Neuronal stem cell (in vitro differentiated cells): Measurements from ENCODE around the gene PLK2. TPM values are rescaled to one million over a fixed set of nuclear protein-coding genes. Genes with fewer than 3 reads are reported as not detected.

Experiments used
- DNase-seq: peaks from one replicate; pipeline ENCODE4 v3.0.0-alpha.2; 2013; ENCODE audit warnings: low spot score
- H2AFZ ChIP-seq: one replicate; pipeline ENCODE4 v1.6.1; 2013; ENCODE audit warnings: mild to moderate bottlenecking, low read length, inconsistent platforms
- H2AK5ac ChIP-seq: 2 replicates; pipeline ENCODE4 v1.6.1; 2013; ENCODE audit warnings: low read depth, mild to moderate bottlenecking, inconsistent platforms, low read length, moderate library complexity, mixed read lengths
- H2BK120ac ChIP-seq: 2 replicates; pipeline ENCODE4 v1.6.1; 2013; ENCODE audit warnings: low read depth, mild to moderate bottlenecking, inconsistent platforms, low read length, moderate library complexity, mixed read lengths
- H2BK12ac ChIP-seq: one replicate; pipeline ENCODE4 v1.6.1; 2013; ENCODE audit warnings: low read length, inconsistent platforms
- H2BK15ac ChIP-seq: 2 replicates; pipeline ENCODE4 v1.6.1; 2013; ENCODE audit warnings: mild to moderate bottlenecking, low read length, inconsistent platforms, mixed read lengths
- H2BK5ac ChIP-seq: one replicate; pipeline ENCODE4 v1.6.1; 2013; ENCODE audit warnings: inconsistent platforms, mild to moderate bottlenecking, low read length, moderate library complexity
- H3K14ac ChIP-seq: one replicate; pipeline ENCODE4 v1.6.1; 2013; ENCODE audit warnings: low read length, inconsistent platforms
- H3K18ac ChIP-seq: 2 replicates; pipeline ENCODE4 v1.6.1; 2013; ENCODE audit warnings: low read length, inconsistent platforms
- H3K23ac ChIP-seq: 2 replicates; pipeline ENCODE4 v1.6.1; 2013; ENCODE audit warnings: low read depth, mild to moderate bottlenecking, mixed read lengths, low read length, inconsistent platforms; ENCODE audit not compliant: poor library complexity
- H3K27ac ChIP-seq: replicated peaks from 3 replicates; pipeline ENCODE4 v1.5.1; 2013; ENCODE audit warnings: low read length, inconsistent platforms
- H3K27me3 ChIP-seq, 3 experiments: 2 replicates each; pipeline ENCODE4 v1.6.1; 2013; ENCODE audit warnings: low read length in 3 of 3, mild to moderate bottlenecking in 2 of 3, inconsistent platforms in 1 of 3, low read depth in 1 of 3, mixed read lengths in 1 of 3, moderate library complexity in 1 of 3; ENCODE audit not compliant: control insufficient read depth in 3 of 3, insufficient read depth in 3 of 3
- H3K36me3 ChIP-seq, 2 donors: replicated peaks in 1 of 2; 2 replicates each; pipeline ENCODE4 v1.6.1; 2013; ENCODE audit warnings: low read length in 2 of 2; ENCODE audit not compliant: control insufficient read depth in 2 of 2, insufficient read depth in 2 of 2
- H3K4ac ChIP-seq: 2 replicates; pipeline ENCODE4 v1.6.1; 2013; ENCODE audit warnings: inconsistent platforms, mild to moderate bottlenecking, low read length, moderate library complexity
- H3K4me1 ChIP-seq, 2 donors: 1 replicate in 1 of 2; 2 replicates in 1 of 2; pipeline ENCODE4 v1.6.1; 2013; ENCODE audit warnings: low read length in 2 of 2, low read depth in 1 of 2; ENCODE audit not compliant: control insufficient read depth in 2 of 2, insufficient read depth in 1 of 2
- H3K4me2 ChIP-seq: one replicate; pipeline ENCODE4 v1.6.1; 2013; ENCODE audit warnings: mild to moderate bottlenecking, low read length, inconsistent platforms; ENCODE audit not compliant: insufficient read depth, poor library complexity, severe bottlenecking
- H3K4me3 ChIP-seq, 2 donors: 2 replicates each; pipeline ENCODE4 v1.5.1; 2013; ENCODE audit warnings: low read length in 2 of 2, mild to moderate bottlenecking in 2 of 2, inconsistent platforms in 1 of 2, moderate library complexity in 1 of 2
- H3K79me1 ChIP-seq: one replicate; pipeline ENCODE4 v1.6.1; 2013; ENCODE audit warnings: low read depth, mild to moderate bottlenecking, inconsistent platforms, low read length, moderate library complexity
- H3K9ac ChIP-seq: one replicate; pipeline ENCODE4 v1.6.1; 2013; ENCODE audit warnings: mild to moderate bottlenecking, low read depth, low read length, inconsistent platforms; ENCODE audit not compliant: poor library complexity
- H3K9me3 ChIP-seq, 2 donors: replicated peaks in 1 of 2; 2 replicates each; pipeline versions ENCODE3 to v1.6.1; 2013; ENCODE audit warnings: low read length in 2 of 2, mild to moderate bottlenecking in 2 of 2, inconsistent platforms in 1 of 2, low read depth in 1 of 2, mixed read lengths in 1 of 2, moderate library complexity in 1 of 2; ENCODE audit not compliant: control insufficient read depth in 2 of 2, insufficient read depth in 1 of 2
- H4K8ac ChIP-seq: one replicate; pipeline ENCODE4 v1.6.1; 2013; ENCODE audit warnings: low read depth, mild to moderate bottlenecking, inconsistent platforms, low read length, moderate library complexity
- H4K91ac ChIP-seq: one replicate; pipeline ENCODE4 v1.6.1; 2013; ENCODE audit warnings: low read length, low read depth, mild to moderate bottlenecking, inconsistent platforms; ENCODE audit not compliant: poor library complexity
- WGBS, 2 donors: extraction: QIAGEN DNeasy Blood & Tissue Kit; methylation state at CpG; one replicate each; pipeline ENCODE4 v1.1.7; 2013; ENCODE audit warnings: missing lambda C conversion rate in 2 of 2, mixed read lengths in 1 of 2; ENCODE audit not compliant: insufficient read length in 2 of 2, insufficient replicate concordance in 1 of 2; ENCODE audit errors: extremely low coverage in 2 of 2; 5-methylcytosine and 5-hydroxymethylcytosine counted together
- polyA plus RNA-seq, 2 experiments: library from polyadenylated mRNA; stranded (reverse); fragments of 200-250 nt; gene quantifications; one replicate each; pipeline ENCODE4 v1.2.3, GENCODE V29; 2013

Gene PLK2
- polyA plus RNA-seq (2013, experiment 1 of 2): 35.2 TPM
- polyA plus RNA-seq (2013, experiment 2 of 2): 35.0 TPM

- peak within 1 kb of the TSS; percentile 17 for H4K8ac ChIP-seq
- H3K27me3 ChIP-seq: no peaks in the 10 kb centered on the region
- H3K36me3 ChIP-seq: peaks cover 7 to 36% of the 10 kb centered on the region in 2 donors
- H3K18ac ChIP-seq: peak within 1 kb of the TSS; percentile 99
- no peak within 1 kb of the TSS for H2BK120ac ChIP-seq
- peak within 1 kb of the TSS; percentile 66 for H3K27ac ChIP-seq
- peak within 1 kb of the TSS; percentile 98 for H3K23ac ChIP-seq
- peak within 1 kb of the TSS; percentile 51 for H2BK12ac ChIP-seq
- peak; percentile 89 for DNase-seq
- WGBS, 2 donors: no CpG with 5 or more reads among the region's 89 CpGs
- H3K4me1 ChIP-seq: peaks cover 2 to 23% of the 10 kb centered on the region in 2 donors
- H3K4ac ChIP-seq: no peak within 1 kb of the TSS
- peak within 1 kb of the TSS; percentile 84 for H3K14ac ChIP-seq
- no peak within 1 kb of the TSS for H4K91ac ChIP-seq
- H3K9me3 ChIP-seq: no peaks in the 10 kb centered on the region
- H3K4me3 ChIP-seq: peak within 1 kb of the TSS; percentile 90 to 96
- H2AK5ac ChIP-seq: no peak within 1 kb of the TSS
- H2AFZ ChIP-seq: peak within 1 kb of the TSS; percentile 97
- H3K9ac ChIP-seq: peak within 1 kb of the TSS; percentile 96
- peak within 1 kb of the TSS; percentile 90 for H2BK5ac ChIP-seq
- peaks cover 4% of the 10 kb centered on the region for H3K79me1 ChIP-seq
- H2BK15ac ChIP-seq: peak within 1 kb of the TSS; percentile 49
- peak within 1 kb of the TSS; percentile 90 for H3K4me2 ChIP-seq
Measured at GRCh38 chr5:58460002-58460731, at the start of gene PLK2. PLK2 (minus strand) TSS chr5:58460086; CDS start chr5:58459959, 127 bp downstream.

GRCh38 chr5:58507715-58508114 is 47.8 kb upstream of the PLK2 start:
- no peak overlapping the region for H2AFZ ChIP-seq
- H3K79me1 ChIP-seq: no peaks in the 10 kb centered on the region
- WGBS, 2 donors: no CpG with 5 or more reads among the region's 4 CpGs
- H3K4me3 ChIP-seq: no peak overlapping the region
- no peak overlapping the region for H3K9ac ChIP-seq
- no peaks in the 10 kb centered on the region for H3K9me3 ChIP-seq
- no peak overlapping the region for H3K27ac ChIP-seq
- H3K36me3 ChIP-seq: no peaks in the 10 kb centered on the region
- no peak overlapping the region for H2BK5ac ChIP-seq
- DNase-seq: no peak
- peaks cover 0 to 3% of the 10 kb centered on the region in 2 donors for H3K4me1 ChIP-seq
- H2BK12ac ChIP-seq: no peak overlapping the region
- H4K91ac ChIP-seq: no peak overlapping the region
- no peaks in the 10 kb centered on the region for H3K27me3 ChIP-seq
- H2BK15ac ChIP-seq: no peak overlapping the region
- H2BK120ac ChIP-seq: no peak overlapping the region
- H4K8ac ChIP-seq: no peak overlapping the region
- H2AK5ac ChIP-seq: no peak overlapping the region
- H3K4me2 ChIP-seq: no peak overlapping the region
- H3K14ac ChIP-seq: no peak overlapping the region
- no peak overlapping the region for H3K23ac ChIP-seq
- no peak overlapping the region for H3K18ac ChIP-seq
- no peak overlapping the region for H3K4ac ChIP-seq

- Histone ChIP-seq H3K18ac (no peak overlapping the region), H2AFZ (no peak overlapping the region), H2BK15ac (no peak overlapping the region), H2BK12ac (no peak overlapping the region), H3K4me3 (no peak overlapping the region), H3K14ac (no peak overlapping the region), H3K4me2 (no peak overlapping the region), H2BK5ac (no peak overlapping the region), H3K9ac (no peak overlapping the region), H3K23ac (no peak overlapping the region), H3K4me1 (peaks cover 0 to 3% of the 10 kb centered on the region in 2 donors), H4K8ac (no peak overlapping the region), H3K36me3 (no peaks in the 10 kb centered on the region), H3K27ac (no peak overlapping the region), H3K27me3 (no peaks in the 10 kb centered on the region), H2AK5ac (no peak overlapping the region), H3K9me3 (no peaks in the 10 kb centered on the region), H4K91ac (no peak overlapping the region), H3K79me1 (no peaks in the 10 kb centered on the region), H2BK120ac (no peak overlapping the region), H3K4ac (no peak overlapping the region)
- no CpG with 5 or more reads among the region's 2 CpGs for WGBS, 2 donors
- DNase-seq: no peak
Measured at GRCh38 chr5:58505971-58506640, 46.2 kb upstream of the PLK2 start.

GRCh38 chr5:58505502-58505901 is 45.6 kb upstream of the PLK2 start:
- Histone ChIP-seq H3K4me1 (peaks cover 0 to 3% of the 10 kb centered on the region in 2 donors), H3K36me3 (no peaks in the 10 kb centered on the region), H2AFZ (no peak overlapping the region), H3K27me3 (no peaks in the 10 kb centered on the region), H2AK5ac (no peak overlapping the region), H2BK5ac (no peak overlapping the region), H3K4me2 (no peak overlapping the region), H3K9me3 (no peaks in the 10 kb centered on the region), H4K91ac (no peak overlapping the region), H3K4ac (no peak overlapping the region), H3K4me3 (no peak overlapping the region), H3K18ac (no peak overlapping the region), H3K23ac (no peak overlapping the region), H2BK12ac (no peak overlapping the region), H2BK15ac (no peak overlapping the region), H3K79me1 (no peaks in the 10 kb centered on the region), H3K14ac (no peak overlapping the region), H4K8ac (no peak overlapping the region), H3K9ac (no peak overlapping the region), H2BK120ac (no peak overlapping the region), H3K27ac (no peak overlapping the region)
- no peak for DNase-seq
- no CpG with 5 or more reads among the region's 3 CpGs for WGBS, 2 donors
